Endothelial cell of hepatic sinusoid (primary cell): ENCODE measurements around the gene INPP4B.

Source experiments
- in situ Hi-C: cut with HindIII; loops from 2 replicates; pipeline ENCODE4 v1.10.0; 2017; ENCODE audit warnings: low sequenced_read_pairs

INPP4B gene

GRCh38 chr4:142324572-142324971 is 521.5 kb downstream of the INPP4B start:
- in situ Hi-C loops = no loop called here

GRCh38 chr4:142322996-142323395 is 523.1 kb downstream of the INPP4B start:
- in situ Hi-C loops = no loop called here

- in situ Hi-C loops = no loop called here
These were observed 527.8 kb downstream of the INPP4B start for GRCh38 chr4:142318280-142318679.

DNA sequence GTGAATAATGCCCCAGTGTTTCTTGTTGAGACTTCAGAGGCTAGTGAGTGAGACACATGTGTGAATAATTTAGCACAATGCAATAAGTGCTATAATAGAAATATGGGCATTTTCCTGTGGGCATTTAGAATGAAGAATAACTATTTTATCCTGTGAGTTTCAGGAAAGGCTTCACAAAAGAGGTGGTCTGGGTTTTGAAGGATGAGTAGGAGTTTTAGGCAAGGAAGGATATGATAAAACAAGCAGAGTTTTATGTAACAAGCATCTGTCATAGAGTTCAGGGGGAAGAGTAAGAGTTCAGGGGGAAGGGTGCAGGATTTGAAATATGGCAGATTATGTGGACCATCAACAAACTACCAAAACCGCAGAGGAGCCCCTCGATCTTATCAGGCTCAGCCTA is 529.2 kb downstream of the INPP4B start:
- in situ Hi-C loops = no loop called here

GRCh38 chr4:142316025-142316424 is 530.1 kb downstream of the INPP4B start:
- in situ Hi-C loops = no loop called here

GRCh38 chr4:142314686-142315085 is 531.4 kb downstream of the INPP4B start:
- in situ Hi-C loops = no loop called here

DNA sequence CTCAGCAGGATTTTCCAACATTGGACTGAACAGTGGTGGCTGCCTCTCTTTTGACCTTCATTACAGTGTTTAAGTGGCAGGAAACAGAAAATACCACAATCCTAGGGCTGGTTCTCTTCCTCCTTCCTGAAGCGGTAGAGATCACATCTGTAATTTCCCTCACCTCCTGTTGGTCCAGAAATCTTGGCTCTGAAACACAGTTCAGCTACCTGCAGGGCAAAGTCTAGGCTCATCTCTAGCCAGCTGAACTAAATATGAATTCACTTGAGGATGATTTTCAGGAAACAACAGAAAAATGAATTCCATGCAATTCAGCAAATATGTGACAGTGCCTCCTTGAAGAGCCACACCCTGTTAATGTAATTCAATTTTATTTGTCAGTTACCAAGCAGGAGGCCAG is 531.9 kb downstream of the INPP4B start:
- in situ Hi-C loops = no loop called here

- in situ Hi-C loops = no loop called here
These were observed 533.7 kb downstream of the INPP4B start for GRCh38 chr4:142312391-142312790.

DNA sequence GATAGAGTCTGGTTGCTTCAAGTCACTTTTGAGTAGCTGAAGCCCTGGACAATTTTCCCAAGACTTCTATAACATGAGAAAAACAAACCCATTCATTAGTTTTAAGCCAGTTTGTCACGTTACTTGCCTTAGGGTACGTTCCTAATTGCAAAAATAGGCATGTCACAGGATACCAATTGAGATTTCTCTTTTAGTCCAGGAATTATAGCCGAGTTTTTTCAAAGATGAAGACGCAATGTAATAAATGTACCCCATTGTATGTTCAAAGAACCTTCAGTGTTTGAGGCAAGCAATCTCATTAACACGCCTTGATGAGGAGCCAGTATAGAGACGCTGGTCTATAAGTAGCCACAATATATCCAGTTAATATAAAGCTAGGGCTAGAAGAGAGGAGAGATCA is 534.2 kb downstream of the INPP4B start:
- in situ Hi-C loops = no loop called here

DNA sequence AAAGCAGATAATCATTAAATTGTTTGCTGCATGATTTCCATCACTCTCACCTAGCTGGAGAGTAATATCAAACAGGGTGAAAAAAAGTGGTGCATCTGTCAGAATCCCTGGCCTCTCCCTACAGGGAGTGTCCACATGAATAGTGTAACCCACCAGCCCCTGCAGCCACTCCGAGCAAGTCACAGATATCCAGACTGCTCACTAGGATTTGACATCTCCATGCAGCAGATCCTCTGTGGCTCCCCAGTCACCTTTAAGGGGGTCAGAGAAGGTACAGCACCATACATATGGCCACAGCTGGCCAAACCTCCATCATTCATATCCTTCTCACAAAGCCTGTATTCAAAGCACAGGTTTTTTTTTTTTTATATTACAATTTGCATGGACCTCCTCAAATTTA is 536.3 kb downstream of the INPP4B start:
- in situ Hi-C loops = no loop called here

- in situ Hi-C loops = no loop called here
These were observed 538.2 kb downstream of the INPP4B start for GRCh38 chr4:142307857-142308256.

- in situ Hi-C loops = no loop called here
These were observed 548.8 kb downstream of the INPP4B start for GRCh38 chr4:142297313-142297712.

DNA sequence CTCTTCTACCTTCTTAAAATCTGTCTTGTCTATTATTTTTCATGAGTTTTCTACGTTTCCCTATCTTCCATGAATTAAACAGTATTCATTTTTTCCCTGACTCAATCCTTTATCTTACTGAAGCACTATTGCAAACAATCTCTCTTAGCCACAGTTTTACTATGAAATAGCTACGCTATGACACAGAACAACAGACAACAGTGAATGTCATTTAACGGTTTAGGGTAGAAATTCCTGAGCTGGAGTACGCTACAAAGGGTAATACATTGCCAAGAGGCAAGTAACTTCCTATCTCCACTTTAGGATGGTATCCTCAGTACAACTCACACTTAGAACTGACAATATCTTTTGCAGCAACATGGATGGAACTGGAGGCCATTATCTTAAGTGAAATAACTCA is 552.6 kb downstream of the INPP4B start:
- in situ Hi-C loops = no loop called here

DNA sequence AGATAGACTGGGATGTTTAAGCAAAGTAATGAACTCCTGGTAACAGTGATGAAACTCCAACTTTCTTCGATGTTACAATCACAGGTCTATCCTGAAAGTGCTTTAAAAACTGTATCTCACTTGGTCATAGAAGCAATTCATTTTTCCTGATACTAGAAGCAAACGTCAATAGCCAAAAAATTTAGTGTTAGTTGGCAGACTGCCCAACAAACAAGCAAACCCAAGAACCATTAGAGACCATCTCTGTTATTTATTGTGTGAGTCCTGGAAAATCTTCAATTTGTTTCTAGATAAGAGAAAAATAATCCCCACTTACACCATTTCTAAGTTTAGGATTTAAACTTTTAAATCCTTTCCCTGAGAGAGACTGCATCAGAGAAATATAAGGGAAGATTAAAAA is 553.9 kb downstream of the INPP4B start:
- in situ Hi-C loops = no loop called here

- in situ Hi-C loops = no loop called here
These were observed 554.6 kb downstream of the INPP4B start for GRCh38 chr4:142291299-142292050.

DNA sequence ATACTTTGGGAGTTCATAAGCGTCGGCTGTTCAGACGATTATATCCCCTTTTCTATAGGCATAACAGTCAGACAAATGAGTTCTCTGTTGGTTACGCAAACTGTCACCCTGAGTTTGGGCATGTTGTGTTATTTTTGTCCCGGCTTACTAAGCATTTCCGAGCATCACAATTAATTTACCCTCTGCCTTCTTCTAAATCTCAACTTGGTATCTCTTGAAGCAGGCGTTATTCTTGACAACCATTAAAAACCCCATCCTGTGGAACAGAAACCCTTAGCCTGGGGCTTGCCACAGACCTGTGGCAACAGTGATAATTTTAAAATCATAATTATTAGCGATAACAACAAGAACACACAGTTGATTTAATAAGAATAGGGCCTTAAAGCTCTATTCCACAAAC is 558.7 kb downstream of the INPP4B start:
- in situ Hi-C loops = no loop called here

GRCh38 chr4:142285222-142285583 is 560.9 kb downstream of the INPP4B start:
- in situ Hi-C loops = no loop called here

GRCh38 chr4:142284402-142285221 is 561.5 kb downstream of the INPP4B start:
- in situ Hi-C loops = no loop called here

- in situ Hi-C loops = no loop called here
These were observed 563.1 kb downstream of the INPP4B start for GRCh38 chr4:142282870-142283431.

DNA sequence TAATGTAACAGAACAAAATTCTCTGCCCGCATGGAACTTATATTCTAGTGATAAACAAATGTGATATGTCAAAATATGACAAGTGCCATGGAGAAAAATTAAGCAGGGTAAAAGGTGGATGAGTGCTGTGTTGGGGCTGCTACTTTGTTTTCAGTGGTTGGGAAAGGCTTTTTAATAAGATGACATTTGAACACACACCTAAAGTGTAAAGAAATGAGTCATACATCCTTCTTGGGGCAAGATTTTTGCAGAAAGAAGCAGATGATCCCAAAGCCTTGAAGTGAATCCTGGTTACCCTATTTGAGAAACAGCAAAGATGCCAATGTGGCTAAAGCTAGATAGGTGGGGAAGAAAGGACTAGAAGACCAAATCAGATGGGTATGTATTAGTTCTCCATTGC is 564.1 kb downstream of the INPP4B start:
- in situ Hi-C loops = no loop called here

DNA sequence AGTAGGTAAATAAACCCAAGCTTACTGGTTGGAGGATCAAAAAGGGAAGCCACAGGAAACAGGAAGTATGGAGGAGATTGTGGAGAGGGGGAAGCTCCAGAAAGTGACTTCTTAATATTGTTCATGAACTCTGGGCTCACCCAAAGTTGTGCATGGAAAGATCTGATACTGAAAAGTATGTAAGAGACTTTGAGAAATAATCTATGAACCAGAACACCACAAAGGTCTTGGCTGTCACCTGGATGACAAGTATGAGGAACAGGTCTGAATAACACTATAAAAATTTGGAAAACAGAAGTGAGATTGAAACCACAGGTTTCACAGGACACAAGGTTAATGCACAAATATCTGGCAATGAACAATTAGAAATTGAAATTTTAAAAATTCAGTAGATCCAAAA is 567.4 kb downstream of the INPP4B start:
- in situ Hi-C loops = loop anchor here (10.0 kb wide), 1 partner anchor 64 kb away; no protein-coding TSS in a partner anchor

DNA sequence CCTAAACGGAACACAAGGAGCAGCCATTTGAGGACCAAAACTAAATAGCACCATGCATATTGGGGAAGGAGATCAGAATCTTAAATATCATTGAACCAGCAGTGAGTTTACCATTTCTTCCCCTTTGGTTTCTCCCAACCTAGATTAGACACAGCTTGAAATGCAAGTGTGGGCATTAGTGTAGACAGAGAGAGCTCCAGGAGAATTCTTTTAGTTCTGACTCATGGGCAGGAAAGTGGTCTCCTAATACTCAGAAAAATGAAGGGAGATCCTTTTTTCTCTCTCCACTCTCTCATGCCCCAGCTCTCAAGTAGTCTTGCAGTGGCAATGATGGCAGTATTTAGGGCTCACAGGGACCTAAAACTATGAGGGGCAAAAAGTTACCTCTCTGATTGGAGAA is 567.9 kb downstream of the INPP4B start:
- in situ Hi-C loops = loop anchor here (10.0 kb wide), 1 partner anchor 63 kb away; no protein-coding TSS in a partner anchor
